DMS79 (cell line): ENCODE data around the gene NPAS3.

Source experiments
- DNase-seq: peaks from one replicate; lab custom pipeline; 2025; lab: John Stamatoyannopoulos, UW

Gene NPAS3

DNA sequence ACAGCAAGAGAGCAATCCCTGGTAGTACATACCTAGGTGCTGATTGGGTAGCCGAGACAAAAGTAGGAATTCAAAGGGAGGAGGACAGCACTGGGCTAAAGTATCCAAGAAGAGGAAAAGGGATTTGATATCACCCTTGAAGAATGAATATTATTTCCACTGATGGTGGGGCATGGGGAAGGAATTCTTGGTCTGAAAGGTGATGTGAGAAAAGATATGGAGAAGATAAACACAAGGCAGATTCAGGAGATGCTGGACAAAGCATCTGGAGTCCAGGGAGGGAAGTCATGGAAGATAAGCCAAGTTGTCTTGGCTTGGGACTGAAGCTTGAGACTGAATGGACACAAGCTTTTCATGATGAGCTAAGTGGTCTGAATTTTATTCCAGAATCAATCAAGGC lies 818.2 kb downstream of the NPAS3 start:
- no peak for DNase-seq

DNA sequence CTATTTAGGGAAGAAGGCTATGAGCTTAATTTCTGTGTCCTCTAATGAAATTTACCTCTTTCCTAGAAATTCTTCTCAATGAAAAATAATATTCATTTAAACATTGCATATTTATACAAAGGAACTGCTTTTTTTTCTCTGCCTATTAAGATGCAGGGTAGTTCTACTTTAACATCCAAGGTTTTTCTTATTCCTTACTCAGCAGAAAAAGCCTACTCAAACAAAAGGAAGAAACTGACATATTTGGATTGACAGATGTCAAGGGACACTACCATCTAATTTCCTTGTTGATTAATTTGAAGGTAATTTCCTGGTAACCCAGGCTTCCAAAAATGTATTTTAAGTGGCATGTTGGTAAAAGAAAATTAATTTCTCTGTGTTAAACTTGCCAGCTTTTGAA lies 819.9 kb downstream of the NPAS3 start:
- DNase-seq, result no peak

DNA sequence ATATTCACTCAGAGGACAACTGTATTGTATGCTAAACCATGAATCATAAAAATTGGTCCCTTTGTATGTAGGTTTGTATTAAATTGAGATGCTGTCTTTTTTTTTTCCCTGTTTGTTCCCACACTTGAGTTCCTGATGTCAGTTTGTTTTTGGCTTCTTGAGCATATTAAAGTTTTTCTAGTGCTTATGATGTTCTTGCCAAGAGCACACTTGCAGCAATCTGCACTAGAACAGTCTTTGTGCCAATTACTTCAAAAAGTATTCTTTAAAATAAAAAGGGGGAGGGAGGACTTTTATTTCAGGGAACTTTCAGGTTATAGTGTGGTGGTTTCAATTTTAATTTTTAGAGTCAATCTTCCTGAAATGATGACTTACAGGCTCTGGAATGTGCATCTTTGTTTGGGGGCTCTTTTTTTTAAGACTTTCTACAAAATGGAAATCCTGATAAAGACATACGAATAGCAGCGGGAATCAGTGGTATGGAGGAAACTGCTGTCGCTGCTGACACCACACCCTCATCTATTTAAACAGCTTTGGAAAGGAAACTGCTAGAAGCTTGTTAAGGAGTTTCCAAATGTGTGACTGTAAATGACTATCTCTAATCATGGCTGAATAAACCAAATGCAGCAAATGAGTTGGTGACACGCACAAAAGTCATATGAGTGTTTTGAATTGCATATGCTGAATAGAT lies 823.6 kb downstream of the NPAS3 start:
- DNase-seq, result no peak

DNA sequence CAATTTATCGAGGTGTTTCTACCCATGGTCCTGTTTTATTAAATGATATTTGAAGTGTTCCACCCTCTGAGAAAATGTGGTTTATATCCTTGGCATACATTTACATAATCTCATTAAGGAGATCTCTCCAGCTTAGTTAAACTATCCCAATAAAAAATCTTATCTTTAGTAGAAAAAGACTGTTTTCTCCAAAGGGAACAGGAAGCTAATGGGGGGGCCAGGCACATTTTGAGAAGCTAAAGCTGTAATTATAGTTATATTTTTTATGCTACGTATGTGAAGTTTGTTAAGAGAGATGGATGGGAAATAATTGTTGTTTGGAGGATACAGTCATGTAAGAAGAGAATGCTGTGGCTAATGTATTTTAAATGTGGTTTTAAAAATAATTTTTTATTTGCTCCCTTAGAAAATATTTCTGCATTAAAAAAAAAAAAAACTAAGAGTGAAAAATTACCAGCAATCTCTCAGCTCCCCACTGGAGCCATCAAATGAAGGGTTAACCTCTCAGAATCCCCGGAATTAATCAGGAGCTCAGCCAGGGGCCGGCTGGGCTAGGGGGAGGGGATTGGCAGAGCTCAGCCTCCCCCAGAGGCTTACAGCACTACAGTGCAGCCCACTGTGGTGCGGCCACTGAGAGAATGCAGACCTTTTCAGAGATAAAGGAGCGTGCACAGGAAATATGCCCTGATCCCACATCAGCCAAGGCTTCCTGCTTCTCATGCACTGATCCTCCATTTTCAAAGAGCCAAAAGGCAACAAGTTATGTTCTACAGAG lies 826.4 kb downstream of the NPAS3 start:
- no peak for DNase-seq

DNA sequence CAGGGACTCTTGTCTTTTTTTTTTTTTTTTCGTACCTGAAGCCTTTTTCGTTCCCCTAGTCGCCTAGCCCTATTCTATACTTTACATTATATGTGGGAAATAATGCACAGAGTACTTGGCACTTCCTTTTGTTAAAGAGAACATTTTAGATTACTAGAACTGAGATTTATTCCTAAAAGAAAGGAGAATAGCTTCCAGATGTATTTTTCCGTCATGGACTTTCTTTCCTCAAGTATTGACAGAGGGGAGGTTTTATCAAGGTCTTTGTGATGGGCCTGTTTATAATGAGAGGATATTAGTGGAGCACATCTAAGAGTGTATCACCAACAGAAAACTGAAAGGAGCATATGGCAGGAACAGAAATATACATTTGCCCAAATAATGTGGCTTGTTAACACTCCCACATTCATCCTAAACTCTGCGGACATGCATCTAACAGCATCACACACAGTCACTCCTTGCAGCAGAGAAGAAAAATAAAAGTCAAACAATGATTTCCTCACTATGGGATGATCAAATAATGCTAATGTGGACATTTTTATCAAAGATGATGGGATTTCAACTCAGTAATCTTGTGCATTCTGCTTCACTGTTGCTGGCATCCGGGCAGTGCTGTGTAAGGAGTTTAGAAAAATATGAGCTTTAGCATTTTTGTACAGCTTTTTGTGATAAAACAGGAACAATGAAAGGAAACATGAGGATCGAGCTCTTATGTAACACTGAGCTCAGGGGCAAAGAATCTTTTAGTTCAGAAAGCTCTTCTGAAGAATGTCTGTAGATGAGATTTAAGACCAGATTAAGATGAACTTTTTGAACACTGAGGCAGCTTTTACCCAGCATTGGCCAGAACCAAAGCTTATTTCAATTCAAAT lies 829.1 kb downstream of the NPAS3 start:
- no peak for DNase-seq

DNA sequence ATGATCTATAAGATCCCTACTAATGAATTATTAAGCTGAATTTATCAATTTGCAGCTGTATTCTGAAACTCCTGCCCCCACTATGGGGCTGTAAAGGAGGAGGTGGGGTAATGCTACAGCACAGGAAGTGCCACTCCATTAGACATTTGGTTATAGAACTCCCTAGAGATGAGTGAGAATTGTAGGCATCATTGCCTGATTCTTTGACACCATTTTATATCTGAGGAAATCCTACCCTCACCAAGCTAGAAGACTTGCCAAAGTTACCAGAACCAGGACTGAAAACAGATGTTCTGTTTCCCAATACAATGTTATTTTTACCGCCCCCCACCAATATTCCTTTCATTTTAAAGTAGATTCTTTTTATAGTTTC lies 829.8 kb downstream of the NPAS3 start:
- no peak for DNase-seq

DNA sequence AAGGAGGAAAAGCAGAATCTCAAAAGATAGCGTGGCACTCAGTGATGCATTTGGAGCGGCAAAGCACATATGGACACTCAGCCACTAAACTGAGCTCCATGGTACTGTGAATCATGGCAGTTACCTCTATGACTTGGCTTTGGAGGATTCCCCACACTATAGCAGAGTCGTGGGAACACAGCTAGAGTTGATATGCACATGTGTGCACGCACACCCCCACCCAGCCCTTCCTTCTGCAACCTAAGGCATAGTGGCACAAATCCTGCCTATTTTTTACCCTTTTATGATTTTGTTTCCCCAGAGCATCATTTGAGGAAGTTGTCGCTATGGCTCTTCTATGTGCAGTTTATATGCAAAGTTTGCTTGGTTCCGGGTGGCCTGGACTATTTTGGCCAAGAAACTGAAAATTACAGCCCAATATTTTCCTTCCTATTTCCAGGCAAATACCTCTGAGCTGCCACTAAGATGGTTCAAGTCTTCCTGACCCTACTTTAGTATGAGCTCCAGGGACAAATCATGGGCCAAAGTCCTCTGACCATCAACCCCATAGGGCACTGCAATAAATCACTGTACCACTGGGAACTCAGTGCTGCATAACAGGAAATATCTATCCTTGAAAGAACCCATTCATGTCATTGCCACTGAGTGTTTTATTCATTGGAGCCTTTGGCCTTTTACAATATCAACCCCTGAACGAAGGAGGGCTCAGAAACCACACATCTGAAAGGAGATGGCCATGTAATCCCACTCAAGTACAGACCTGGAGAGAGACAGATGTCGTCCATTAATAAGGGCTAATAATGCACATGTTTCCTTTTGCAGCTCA lies 834.7 kb downstream of the NPAS3 start:
- DNase-seq, result no peak

DNA sequence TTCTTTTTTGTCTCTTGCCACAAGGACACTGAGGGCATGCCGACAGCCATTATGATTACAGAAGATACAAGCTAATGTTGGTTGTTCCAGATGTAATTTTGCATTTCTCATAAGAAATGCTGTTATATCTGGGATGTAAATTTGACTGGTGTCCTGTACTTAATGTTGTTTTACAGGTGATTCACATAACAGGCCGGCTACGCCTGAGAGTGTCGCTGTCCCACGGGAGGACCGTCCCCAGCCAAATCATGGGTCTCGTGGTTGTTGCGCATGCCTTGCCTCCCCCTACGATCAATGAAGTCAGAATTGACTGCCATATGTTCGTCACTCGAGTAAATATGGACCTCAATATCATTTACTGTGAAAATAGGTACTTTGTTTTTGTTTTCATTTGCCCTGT lies 835.5 kb downstream of the NPAS3 start:
- DNase-seq, result no peak

DNA sequence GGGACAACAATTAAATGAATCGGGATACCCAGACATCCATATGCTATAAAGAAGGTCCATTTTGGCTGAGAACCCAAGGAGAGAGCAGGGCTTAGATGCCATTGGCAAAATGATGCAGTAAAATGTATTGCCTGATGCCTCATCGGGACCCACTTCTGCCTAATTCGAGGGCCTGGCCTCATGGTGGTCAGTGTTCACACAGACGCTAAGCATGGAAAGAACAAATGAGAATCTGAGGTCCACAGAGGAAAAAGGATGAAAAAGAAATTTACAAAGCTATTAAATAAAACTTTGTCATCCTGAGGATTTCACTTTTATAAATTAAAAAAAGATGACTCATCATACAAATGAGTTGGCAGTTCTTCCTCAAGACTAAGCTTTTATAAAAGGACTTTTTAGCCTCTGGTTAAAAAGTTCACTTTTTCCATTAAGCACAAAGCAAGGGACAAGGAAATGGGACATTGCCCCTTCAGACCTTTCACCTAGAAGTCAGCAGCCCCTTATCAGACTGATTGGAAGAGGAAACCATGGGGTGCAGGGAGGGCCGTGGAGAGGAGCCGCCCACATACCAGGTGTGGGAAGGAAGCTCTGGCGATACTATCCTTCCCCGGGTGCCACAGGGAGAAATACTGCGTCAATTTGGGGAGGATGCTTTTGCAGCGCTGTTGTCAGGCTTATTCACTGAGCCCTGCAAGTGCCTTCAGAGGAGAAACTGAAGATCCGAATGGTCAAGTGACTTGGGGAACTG lies 836.2 kb downstream of the NPAS3 start:
- DNase-seq, result no peak

DNA sequence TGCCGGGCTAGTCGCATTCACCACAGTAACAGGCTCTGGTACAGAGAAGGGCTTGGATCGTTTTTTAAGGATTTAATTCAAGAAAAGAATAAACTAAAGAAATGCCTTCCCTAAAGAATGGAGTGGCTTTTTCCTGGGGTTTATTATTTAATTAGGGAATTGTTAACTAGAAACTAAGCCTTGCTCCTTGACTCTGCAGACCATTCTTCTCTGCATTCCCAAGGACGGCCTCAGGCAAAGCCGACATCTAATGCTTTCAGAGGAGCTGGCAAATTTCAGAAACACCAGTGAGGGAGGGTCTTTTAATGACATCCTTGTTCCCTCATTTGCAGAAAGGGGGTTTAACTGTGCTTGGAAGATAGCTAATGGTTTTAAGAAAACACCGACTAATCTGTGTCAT lies 838.2 kb downstream of the NPAS3 start:
- DNase-seq, result no peak

DNA sequence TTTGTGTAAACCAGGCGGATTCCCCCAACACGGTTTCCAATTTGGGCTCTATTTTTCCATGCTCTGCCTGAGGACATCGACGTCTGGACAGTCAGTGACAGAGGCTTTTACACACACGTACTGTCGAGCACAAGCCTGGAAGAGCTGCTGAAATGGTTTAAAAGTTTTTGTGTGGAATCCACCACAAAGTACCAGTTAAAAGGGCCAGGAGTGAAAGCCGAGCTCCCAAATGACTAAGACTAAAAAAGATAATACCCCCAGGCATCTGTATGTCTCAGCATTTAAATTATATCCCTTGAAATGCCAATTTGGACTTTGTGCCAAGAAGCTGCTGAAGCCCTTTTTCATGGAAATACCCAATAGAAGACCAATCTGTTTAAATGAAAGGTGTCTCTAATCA lies 839.0 kb downstream of the NPAS3 start:
- DNase-seq, result no peak

DNA sequence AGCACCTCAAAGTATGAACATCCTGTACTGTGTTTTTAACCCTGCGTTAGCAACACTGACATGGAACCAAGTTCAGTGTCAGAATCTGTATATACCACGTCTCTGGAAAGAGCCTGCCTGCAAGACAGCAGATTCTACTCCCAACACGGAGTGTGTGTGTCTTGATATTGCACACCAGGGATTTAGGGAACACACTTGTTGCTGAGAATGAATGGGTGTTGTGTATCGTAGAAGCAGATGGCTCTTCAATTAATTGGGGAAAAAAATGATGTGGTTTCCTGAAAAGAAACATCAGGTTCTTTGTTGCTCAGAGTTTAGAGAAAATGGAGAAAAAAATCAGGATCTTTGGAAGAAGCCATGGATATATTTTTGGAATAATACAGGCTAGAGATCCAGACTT lies 841.4 kb downstream of the NPAS3 start:
- DNase-seq, result no peak

DNA sequence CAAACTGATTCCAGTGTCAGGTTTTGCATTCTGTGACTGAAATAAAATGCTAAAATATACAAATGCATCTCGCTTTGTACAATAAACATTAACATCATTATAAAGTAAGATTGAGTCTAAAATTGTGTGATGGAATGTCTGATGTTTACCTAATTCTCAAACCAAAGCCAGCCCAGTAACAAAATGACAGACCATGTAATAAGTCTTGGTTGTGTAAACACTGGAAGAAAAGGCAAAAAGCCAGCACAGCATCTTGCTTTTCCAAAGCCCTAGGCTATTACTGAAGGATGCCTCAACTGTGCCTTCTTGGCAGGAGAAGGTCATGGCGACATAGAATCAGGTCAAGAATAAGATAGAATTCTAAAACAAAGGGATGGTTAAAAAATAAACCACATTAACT lies 842.6 kb downstream of the NPAS3 start:
- DNase-seq, result no peak

DNA sequence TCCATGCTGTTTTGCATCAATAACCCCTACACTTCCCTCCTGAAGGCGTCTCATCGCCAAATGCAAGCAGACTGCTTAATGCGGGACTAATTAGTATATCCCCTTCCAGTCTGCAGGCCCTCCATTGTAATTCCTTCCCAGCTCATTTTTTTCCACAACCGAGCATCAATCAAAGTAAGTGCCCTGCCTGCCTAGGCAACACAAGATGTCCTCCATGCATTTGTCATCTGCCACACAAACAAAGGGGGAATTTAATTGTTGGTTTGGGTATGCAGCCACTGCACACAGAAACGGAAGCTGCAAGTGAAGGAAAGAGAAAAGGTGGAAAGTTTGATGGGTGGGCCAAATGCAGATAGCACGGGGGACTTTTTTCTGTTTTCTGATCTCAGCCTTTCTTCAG lies 844.2 kb downstream of the NPAS3 start:
- DNase-seq, result no peak

DNA sequence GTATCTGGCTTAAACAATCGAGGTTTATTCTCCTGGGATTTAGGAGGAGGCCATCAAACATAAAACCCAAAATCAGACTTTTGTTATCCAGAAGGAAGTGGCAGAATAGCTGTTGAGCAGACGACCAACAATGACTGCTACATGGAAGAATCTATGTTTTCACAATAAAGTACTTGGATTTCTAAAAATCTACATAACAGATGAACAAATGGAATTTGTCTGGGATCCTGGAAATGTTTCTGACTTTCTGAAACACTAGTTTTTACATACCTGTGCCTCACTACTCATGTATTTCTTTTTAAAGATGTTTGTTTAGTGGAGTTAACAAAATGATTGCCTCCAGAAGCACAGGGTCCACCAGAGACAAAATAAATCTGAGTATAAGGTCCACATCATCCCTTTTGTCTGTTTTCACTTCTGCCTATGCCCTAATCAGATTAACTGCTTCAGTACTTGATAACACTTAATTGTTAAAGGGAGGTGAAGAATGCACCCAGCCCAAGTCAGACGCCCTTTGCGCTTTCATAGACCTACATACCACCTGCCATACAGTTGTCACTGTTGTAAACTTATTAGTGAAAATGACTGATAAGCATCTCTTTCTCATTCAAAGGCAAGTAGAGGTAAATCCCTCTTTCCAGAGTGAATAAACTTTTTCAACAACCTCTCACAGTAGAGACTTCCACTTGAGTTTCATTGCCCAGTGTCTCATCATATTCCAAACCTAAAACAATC lies 847.6 kb downstream of the NPAS3 start:
- no peak for DNase-seq

DNA sequence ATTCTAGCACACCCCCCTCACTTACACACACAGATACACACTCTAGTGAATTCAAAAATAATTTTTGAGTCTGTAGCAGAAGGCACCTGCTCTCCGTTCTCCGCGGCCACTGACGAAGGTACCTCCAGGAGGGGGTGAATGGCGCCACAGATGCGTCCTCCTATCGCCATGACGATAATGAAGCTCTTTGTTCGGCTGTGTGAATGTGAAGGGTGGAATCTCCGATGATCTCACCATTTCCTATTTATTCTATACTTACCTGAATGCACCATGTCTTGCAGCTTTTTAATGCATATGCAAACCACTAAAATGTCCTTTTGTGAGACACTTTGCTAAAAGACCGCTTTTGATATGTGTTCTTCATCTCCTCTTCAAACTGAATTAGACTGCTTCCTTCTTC lies 849.5 kb downstream of the NPAS3 start:
- no peak for DNase-seq

DNA sequence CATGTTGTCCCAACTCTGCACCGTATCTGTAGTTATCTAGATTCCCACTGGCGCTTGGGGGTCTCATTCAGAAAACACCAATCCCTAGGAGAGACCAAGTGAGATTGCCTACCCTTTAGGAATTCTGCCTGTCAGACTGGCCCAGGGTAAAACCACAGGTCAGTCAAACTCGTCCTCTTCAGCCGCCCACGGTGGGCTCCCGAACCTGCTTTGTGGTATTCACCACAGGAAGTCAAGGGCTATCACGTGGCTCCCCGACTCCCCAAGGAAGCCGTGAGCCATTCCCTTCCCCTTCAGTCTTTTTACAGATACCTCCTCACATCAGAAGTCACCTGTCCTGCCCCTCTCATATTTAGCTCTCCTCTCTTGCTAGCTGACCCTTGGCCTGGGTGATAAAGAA lies 852.3 kb downstream of the NPAS3 start:
- DNase-seq, result no peak

DNA sequence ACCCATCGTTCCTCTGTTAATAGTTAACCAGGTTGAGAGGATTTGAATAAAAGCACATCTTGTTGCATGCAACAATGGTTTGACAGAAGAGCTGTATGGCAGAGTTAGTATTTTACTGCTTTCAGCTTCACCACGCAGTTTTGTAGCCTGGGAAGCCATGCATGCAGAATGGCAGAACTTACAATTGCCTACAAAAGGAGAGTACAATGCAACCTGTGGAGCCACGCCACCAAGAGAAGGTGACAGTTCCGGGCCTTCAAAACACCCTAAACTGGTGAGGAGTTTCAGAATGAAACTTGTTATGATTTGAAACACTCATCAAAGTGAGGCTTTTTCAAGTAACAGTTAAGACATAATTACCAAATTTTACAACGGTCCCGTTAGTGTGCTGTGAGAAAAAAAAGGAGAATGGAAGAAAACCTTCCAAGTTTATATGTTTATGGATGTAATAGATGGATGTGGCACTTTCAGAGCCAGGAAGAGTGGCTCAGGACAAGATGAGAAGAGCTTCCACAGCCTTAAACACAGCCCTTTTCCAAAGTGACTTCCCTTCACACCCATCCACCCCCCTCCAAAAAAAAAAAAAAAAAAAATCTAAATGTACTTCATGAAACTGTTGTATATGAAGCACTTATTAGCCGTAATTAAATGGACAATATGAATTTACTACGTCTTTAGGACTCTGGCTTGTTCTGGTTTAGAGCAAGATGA lies 853.5 kb downstream of the NPAS3 start:
- no peak for DNase-seq

DNA sequence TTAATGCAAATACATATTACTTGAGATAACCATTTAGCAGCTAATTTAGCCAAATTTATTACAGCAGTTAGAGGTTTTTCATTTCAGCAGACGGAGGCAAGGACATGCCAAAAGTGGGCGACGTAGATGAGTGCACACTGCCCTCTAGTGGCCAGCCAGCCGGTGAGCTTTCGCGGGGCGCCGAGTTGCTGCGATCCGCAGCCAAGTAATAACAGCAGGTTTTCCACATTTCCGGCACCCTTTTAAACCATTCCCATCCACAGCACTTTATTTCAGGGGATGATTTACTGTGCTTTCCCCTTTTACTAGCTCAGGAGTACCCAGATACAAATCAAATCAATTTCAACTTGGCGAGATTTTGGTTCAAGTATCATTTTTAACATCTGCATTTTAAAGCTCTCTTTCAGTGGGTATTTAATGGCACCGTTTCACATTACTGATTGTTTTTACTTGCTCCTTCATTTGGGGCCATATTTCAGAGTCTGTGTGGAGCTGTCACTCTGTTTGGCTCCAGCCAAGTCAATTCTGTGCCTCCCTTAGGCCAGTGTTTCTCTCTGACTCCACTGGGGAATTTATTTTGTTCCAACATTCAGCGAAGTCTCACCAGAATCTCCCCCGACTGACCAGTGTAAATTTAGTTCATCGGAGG lies 854.2 kb downstream of the NPAS3 start:
- DNase-seq, result peak; percentile 59
